ENCODE data around the gene TAF1.
"Not testable (repeated sequence)": the region's sequence is repeated elsewhere in the genome, so short reads cannot be mapped to it uniquely, and the experiment has no call there.

- not testable (repeated sequence) for TF ChIP-seq CTCF, POLR2AphosphoS5, POLR2A (IDR thresholded peaks at IDR 0.05)
These were observed 147.6 kb downstream of the TAF1 start for GRCh38 chrX:71513731-71514130.
